ENCODE measurements around the gene MESP2. TPM values are rescaled to one million over a fixed set of nuclear protein-coding genes. Genes with fewer than 3 reads are reported as not detected.

The MESP2 gene
- total and polyA plus RNA-seq, 4 donors, result 0.03 TPM; not detected in 3

GRCh38 chr15:89780601-89781000, 4.5 kb downstream of the MESP2 start:
- peaks cover 9 to 31% (median 22%) of the 10 kb centered on the region in 4 donors for H3K4me1 ChIP-seq (ENCODE audit: control insufficient read depth in 4 of 4, insufficient read depth in 4 of 4, low read length in 3 of 4)
- 90% methylated on average over 6 of the region's 6 CpGs for WGBS
- no peak for TF ChIP-seq GABPA (IDR thresholded peaks at IDR 0.05 in 1 of 2, conservative IDR thresholded peaks at IDR 0.05 in 1 of 2)
- no peak for TF ChIP-seq REST (IDR thresholded peaks at IDR 0.05)
- no peak for TF ChIP-seq NR2F2 (IDR thresholded peaks at IDR 0.05)
- no peak for TF ChIP-seq TAF1 (conservative IDR thresholded peaks at IDR 0.05)
- no peak for TF ChIP-seq EGR1 (IDR thresholded peaks at IDR 0.05; ENCODE audit: low read depth in 2 of 2)
- no peak for TF ChIP-seq FOXA2 (IDR thresholded peaks at IDR 0.05)
- TF ChIP-seq YY1 (IDR thresholded peaks at IDR 0.05), result no peak
- no peak for TF ChIP-seq CTCF (IDR thresholded peaks at IDR 0.05; ENCODE audit: low read depth, low read length, missing input control)
- no peak for TF ChIP-seq ZBTB33 (IDR thresholded peaks at IDR 0.05)

GRCh38 chr15:89781055-89781454, 4.9 kb downstream of the MESP2 start:
- Histone ChIP-seq H3K4me1 (ENCODE audit: control insufficient read depth in 4 of 4, insufficient read depth in 4 of 4, low read length in 3 of 4) (peaks cover 9 to 32% (median 25%) of the 10 kb centered on the region in 4 donors), H3K27me3 (ENCODE audit: control insufficient read depth in 4 of 4, insufficient read depth in 4 of 4, low read length in 3 of 4) (no peaks in the 10 kb centered on the region), H3K4me3 (ENCODE audit: low read depth in 1 of 3, low read length in 3 of 3) (no peak overlapping the region), H3K27ac (ENCODE audit: low read depth in 1 of 2, low read length in 2 of 2) (no peak overlapping the region), H3K9ac (ENCODE audit: low read depth in 1 of 2, low read length in 2 of 2) (no peak overlapping the region), H3K9me3 (ENCODE audit: control insufficient read depth in 4 of 4, low read length in 3 of 4) (no peaks in the 10 kb centered on the region), H3K36me3 (ENCODE audit: control insufficient read depth in 4 of 4, insufficient read depth in 3 of 4, low read depth in 1 of 4, low read length in 3 of 4) (peaks cover 0 to 4% (median 2%) of the 10 kb centered on the region in 4 donors)
- no peak for DNase-seq (ENCODE audit: low spot score)
- TF ChIP-seq HNF4A (conservative IDR thresholded peaks at IDR 0.05), result no peak
- 81% methylated on average over 6 of the region's 6 CpGs for WGBS

More at GRCh38 chr15:89780601-89781000, 4.5 kb downstream of the MESP2 start:
- H3K9me3 ChIP-seq (ENCODE audit: control insufficient read depth in 4 of 4, low read length in 3 of 4), result no peaks in the 10 kb centered on the region
- no peak overlapping the region for H3K9ac ChIP-seq (ENCODE audit: low read depth in 1 of 2, low read length in 2 of 2)
- H3K36me3 ChIP-seq (ENCODE audit: control insufficient read depth in 4 of 4, insufficient read depth in 3 of 4, low read depth in 1 of 4, low read length in 3 of 4), result peaks cover 0 to 4% (median 2%) of the 10 kb centered on the region in 4 donors
- DNase-seq (ENCODE audit: low spot score), result no peak
- no peaks in the 10 kb centered on the region for H3K27me3 ChIP-seq (ENCODE audit: control insufficient read depth in 4 of 4, insufficient read depth in 4 of 4, low read length in 3 of 4)
- no peak overlapping the region for H3K27ac ChIP-seq (ENCODE audit: low read depth in 1 of 2, low read length in 2 of 2)
- H3K4me3 ChIP-seq (ENCODE audit: low read depth in 1 of 3, low read length in 3 of 3), result no peak overlapping the region

Data from liver (tissue), 9 donors.